EL (cell line): ENCODE measurements around the gene SUN5.

Experiments
- DNase-seq: peaks from one replicate; pipeline ENCODE4 v3.0.0-alpha.2; 2016

SUN5 gene

DNA sequence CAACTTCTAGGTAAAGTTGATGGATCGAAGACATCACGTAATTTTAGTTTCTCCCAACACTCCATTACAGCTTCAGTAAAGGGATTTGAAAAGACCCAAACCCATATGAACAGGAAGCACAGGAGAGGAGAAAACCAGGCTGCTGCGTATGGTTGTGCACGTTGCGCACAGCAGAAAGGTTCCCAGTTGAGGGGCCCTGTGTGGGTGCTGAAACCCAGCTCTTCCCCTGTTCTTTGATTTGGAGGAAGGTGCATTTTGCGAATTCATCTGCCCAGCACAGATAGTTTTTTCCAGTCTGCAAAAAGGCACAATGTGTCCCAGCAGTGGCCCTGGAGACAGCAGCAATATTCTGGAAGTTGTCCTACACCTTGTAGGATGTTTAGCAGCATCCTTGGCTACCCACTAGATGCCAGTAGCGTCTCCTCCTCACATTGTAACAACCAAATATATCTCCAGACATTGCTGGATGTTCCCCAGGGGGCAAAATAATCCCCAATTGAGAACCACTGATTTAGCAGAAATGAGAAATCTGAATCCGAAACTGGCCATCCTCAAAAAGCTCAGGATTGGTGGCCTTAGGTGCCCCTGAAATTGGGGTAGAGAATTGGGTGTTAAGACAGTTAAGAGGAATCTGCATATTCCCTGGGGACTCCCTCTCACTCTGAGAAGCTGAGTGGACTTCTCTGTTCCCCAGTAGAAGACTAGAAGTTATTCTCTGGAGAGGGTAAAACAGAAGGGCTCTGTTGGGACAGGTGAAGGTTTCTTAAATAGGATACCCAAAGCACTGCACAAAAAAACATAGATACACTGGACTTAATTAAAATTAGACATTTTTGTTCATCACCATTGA is 12.2 kb downstream of the SUN5 start:
- no peak for DNase-seq

DNA sequence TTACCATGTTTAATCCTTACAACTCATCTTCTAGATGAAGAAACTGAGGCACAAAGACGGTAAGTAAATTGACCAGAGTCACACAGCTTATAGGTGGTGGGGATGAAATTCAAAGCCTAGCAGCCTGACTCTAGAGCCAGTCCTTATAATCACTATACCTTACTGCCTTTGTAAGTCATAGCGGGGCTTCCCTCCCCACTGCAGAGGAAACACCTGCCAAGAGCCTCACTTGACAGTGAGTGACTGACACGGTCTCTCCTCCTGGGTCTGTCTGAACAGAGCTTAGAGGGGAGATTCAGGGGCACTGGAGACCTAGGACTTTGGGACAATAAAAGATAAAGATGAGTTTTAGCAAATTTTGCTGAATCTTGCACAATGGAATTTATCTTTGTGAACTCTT is 12.8 kb downstream of the SUN5 start:
- DNase-seq: no peak

DNA sequence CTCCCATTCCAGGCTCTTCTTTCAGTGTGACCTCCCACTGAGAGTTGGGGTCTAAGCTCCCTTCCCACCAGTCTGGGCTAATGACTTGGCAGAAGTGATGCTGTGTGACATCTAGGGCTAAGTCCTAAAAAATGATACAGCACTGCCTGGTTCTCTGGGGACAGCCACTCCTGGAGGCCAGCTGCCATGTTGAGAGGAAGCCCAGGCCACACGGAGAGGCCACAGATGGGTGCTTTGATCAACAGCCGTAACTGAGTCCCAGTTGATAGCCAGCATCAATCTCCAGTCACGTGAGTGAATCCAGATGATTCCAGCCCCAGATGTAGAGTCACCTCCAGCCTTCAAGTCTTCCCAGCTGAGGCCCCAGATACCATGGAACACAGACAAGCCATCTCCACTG is 13.8 kb downstream of the SUN5 start:
- no peak for DNase-seq

DNA sequence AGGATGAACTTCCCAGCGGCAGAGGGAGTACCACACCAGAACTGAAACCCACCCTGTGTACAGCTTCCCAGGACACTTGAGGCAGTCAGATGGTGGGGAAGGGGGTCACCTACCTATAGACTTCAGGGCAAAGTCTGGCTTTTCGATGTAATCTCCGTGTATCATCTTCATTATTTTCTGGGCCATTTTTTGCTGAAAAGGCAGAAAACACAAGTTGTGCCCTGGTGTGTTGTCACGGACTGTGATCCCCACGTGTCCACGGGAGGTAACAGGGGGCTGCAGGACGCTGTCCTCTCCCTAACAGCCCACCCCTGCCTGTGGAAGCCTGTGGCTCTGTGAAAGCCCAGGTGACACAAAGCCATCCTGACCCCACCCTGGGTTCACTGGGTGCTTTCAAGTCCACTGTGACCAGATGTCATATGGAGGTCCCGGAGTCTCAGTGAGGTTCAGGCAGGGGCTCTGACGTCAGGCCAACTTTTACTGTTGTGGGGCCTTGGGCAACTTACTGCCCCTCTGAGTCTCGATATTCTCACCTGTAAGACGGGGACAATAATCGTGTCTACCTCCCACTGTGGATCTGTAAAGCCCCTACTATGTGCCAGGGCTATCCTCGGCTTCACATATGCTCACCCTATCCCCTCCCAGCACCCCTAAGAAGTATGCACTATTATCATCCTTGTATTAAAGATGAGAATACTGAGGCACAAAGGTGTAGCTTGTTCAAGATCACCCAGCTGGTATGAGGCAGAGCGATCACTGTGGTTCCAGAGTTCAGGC is 14.5 kb downstream of the SUN5 start:
- DNase-seq: no peak

DNA sequence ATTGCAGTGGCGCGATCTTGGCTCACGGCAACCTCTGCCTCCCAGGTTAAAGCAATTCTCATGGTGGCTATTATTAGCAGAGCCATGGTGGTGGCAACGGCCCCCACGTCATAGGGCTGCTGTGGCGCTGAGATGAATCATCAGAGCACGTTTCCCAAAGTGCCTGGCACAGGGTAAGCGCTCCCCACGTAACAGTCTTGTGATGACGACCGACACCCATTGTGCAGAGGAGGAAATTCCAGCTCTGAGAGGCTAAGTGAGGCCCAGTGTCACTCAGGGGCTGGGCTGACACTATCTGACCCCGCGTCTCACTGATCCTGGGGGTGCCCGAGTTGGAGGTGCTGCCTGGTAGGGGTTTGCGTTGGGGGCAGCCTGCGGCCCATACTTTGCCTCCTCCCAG is 16.2 kb downstream of the SUN5 start:
- DNase-seq: no peak

DNA sequence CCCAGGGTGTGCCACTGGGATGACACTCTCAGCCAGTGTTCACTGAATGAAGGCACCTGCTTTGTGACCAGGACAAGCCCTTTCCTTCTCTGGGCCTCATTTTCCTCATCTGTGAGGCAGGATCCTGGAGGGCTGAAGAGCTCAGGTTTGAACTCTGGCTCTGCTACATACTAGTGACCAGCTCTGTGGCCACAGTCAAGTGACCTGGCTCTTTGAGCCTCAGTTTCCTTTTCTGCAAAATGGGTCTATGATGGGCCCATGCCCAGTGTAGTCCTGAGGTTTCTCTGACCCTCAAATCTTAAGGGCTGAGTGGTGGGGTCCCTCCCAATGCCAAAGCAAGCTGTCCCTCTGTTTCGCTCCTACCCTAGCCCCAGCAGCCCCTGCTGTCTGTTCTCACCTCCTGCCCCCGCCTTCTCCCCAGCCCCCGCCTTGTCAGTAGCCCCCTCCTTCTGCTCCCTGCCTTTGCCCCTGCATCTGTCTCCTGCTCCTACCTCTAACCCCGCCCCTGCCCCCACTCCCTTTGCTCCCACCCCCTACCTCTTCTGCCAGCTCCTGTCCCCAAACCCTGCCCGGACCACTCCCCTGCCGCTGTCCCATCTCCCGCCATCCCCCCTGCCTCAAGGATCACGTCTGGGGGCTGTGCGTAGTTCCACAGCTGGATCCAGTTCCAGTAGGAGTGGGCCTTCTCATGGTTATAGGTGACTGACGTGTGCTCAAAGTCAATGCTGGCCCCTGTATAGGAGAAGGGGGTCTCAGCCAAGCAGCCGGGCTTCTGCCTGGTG is 17.0 kb downstream of the SUN5 start:
- no peak for DNase-seq

DNA sequence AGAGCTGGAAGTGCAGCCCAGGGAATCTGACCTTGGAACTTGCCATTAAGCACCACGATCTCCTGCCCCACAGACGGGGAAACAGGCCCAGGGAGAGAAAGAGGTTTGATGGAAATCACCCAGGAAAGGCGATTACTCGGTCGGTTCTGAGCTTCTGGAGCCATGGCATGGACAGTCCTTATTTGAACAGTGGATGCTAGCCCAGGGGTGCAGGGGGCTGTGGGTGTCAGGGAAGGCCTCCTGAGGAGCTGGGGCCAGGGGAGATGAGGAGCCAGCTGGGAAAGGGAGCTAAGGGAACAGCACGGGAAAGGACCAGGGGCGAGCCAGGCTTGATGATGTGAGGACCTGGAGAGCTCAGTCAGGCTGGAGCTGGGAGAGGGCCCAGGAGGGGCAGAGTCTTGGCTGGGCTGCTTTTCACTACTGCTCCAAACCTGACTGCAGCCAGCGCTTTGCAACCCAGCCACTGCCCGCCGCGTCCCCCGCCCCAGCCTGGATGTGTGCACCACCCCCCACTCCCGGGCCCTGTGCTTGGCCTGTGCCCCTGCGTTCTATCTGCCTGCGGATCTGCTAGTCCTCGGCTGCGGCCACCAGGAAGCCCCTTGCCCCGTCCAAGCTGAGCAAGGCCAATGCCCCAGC is 17.8 kb downstream of the SUN5 start:
- no peak for DNase-seq

DNA sequence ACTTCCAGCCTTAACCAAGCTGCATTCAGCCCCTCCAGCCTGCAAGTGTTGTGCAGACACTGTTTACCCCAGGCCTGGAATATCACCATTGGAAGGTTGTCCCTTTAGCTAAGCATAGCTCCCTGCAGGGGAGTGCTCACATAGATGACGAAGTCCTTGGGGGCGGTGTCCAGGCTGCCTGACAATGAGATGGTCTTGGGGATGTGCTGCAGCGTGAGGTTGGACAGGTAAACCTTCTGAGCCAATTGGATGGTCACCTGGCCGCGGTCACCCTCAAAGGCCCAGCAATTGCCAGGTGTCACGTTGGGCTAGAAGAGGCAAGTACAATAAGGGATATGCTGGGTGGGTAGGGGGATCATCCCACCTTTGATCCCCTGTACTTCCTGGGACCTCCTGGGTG is 18.6 kb downstream of the SUN5 start:
- DNase-seq: no peak

DNA sequence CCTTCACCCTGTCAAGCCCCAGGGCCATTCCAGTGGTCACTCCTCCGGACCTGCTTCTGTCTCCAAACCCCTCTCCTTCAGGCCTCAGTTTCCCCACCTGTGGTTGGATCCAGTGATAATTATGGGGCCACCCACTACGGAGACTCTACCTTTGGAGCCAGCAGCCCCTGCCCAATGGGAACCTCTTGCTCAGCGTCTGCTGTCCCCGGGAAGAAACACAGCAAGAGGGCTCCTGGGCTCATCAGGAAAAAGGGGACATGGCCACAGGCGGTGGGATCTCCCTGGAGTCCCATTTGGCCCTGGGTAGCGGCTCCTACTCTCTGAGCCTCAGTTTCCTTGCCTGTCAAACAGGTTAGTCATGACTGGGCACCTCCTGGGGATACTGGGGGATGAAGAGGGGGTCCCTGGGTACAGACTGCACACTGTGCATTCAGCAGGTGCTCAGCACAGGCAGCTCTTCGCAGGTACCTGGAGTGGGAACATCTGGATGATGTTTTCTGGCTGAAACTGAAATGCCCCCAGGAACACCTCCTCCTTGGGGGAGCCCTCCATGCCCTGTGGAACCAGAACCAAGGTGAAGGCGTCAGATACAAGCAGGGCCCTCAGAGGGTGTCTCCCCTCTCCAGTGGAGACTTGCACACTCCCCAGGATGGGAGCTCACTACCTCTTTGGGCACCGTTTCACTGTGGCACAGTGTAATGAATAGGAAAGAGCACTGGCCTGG is 19.4 kb downstream of the SUN5 start:
- no peak for DNase-seq

DNA sequence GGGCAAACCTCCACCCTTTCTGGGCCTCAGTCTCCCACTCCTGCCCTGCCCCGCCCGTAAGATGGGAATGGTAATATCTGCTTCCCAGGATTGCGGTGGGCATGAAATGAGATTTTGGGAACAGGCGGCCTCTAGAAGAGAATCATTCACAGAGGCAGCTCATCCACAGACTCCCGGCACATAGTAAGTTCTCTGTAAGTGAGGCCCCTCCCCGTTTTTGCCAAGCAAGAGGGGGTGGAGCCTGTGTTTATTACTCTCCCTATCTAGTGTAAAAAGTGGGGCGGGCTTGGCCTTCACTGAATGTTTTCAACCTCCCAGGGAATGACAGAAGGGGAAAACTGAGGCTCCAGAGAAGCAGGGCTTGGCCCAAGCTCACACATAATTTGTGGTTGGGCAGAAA is 20.0 kb downstream of the SUN5 start:
- no peak for DNase-seq

DNA sequence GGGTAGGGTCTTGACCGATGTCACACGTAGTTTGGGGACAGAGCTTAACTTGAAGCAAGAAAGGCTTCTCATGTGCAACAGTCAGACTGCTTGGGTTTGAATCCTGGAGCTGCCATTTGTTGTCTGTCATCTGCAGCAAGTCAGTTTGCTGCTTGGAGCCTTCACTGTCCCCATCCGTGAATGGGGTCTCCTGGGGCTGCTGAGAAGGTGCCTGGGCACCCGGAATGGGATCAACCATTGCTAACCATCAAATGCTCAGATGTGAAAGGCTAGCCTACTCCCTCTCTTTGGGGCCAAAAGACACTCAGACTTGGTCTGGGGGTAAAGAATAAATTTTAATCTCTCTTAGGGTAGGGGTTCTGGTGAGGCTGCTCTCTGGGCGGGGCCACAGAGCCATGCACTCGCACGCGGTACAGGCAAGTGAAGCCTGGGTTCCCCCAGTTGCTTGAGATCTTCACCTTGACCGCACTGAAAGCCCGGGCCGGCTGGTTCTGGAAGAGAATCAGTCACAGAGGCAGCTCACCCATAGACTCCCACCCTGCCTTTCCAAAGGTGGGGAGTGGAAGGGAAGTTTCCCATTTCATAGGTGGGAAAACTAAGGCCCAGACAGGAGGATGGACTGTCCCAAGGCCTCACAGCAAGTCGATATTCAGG is 20.6 kb downstream of the SUN5 start:
- DNase-seq: no peak

DNA sequence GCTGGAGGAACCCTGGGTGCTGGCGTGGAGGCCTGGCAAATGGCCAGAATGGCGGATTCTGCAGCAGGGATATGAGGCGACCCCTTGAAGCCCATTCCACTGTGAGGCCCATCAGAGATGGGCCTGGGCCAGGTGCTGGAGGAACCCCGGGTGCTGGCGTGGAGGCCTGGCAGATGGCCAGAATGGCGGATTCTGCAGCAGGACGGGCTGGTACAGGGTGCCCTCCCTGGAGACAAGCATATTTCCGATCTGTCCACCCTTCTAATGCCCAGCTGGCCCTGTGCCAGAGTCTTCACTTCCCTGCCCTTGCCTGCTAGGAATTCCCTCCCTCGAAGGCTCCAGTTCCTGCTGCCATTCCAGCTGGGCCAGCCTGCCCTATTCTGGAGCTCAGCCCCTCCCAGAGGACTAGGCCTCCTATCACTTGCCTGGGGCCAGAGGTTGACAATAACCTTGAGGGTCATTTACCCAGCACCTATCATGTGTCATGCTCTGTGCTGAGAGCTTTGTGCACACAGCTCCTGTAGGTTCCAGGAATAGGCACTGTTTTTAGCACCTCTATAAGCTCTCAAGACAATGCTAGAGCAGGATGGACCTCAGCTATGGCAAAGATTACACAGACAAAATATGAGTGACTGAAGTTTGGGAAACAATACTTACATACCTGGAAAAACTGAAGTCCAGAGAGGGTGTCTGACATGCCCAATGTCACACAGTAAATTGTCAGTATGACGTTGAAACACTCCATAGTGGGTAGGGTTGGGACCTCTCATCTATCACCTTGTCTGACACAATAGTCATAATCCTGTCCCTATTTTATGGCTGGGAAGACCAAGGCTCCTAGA is 21.4 kb downstream of the SUN5 start:
- DNase-seq: no peak

DNA sequence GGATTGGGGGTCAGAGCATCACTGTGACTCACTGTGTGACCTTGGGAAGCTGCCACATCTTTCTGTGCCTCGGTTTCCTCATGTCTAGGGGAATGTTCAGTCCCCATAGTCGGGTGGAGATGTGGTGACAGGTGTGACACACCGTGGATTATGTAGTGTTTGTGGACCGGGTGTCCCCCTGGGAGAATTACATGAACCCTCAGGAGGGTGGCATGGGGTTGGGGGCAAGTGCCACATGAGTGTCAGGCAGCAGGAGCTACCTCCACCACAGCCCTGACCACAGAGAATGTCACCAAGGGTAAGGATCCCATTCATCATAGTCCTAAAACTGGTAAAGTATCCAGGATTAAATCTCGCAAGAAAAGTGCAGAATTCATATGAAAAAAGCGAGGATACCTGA is 23.2 kb downstream of the SUN5 start:
- DNase-seq: no peak

DNA sequence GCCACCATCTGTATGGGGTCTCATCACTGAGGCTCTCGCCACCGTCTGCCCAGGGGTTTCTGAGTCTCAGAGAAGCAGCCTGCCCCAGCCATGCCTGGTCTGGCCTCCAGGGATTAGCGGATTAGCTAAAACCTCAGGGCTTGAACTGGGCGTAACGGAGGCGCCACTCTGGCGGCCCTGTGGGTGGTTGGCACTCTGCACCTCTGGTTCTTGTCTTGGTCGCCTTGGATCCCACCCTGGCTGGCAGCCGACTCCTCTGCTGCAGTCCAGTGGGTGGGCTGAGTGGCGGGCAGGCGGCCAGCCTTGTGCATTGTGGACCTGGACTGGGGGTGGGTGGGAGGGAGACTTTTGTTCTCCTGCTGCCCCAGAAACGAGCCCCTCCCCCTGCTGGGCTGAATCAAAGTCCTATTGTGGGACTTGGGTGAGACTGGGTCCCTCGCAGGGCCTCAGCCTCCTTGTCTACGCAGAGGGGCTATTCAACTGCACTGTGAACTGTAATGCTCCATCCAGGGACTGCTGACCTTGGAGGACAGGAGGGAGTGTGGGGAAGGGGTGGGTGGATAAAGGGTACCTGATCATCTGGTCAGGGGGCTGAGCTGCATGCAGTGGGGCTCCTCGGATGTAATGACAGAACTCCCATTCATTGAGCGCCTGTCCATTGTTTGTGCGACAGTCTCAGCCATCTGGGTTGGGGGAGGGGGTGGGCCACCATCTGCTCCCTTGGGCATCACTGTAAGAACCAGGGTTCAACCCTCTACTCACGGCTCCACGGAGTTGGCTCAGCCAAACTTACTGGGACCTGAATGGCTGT is 23.9 kb downstream of the SUN5 start:
- no peak for DNase-seq

DNA sequence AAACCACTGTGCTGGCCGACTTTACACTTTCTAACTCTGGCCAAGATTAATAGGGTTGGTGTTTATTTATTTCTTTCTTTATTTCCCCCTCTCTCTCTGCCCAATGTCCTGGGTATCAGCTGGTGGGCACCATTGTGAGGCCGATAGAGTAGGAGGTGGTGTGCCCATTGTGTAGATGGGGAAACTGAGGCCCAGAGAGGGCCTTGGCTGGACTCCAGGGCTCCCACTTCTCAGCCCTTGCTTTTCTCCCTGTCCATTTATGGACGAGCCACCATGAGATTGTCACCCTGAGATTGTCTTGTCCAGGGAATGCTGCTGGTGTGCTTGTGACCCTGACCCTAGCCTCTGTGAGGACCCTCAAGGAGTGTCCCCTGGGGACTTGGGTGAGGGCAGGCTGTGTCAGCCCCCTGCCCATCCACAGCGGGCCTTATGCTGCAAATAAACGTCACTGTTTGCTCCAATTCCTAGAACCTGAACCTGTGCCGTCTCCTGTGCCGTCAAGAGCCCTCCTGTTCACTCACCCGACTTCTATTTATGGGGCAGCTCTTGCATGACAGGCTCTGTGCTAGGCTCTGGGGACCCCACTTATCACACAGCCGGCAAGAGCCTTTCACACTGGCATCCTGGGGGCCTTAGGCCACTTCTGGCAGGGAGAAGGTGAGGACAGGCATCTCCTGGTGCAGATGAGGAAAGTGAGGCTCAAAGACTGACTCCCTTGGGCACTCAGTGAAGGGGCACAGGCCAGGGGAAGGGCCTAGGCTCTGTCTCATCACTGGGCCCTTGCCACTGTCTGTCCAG is 24.8 kb downstream of the SUN5 start:
- no peak for DNase-seq

DNA sequence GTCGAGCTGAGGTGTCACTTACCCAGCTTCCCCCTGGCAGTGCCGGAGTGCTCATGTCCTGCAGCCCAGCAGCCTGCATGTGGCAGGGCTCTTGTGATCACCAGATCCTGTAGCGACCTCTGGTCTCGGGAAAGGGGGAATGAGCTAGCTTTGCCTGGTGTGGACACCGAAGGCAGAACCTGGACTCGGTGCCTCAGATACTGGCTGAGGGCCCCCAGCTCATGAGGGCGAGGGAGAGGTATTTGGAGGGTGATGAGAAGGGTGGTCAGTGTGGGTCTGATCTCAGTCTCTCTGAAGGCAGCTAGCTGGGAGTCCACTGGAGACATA is 26.3 kb downstream of the SUN5 start:
- DNase-seq: no peak

DNA sequence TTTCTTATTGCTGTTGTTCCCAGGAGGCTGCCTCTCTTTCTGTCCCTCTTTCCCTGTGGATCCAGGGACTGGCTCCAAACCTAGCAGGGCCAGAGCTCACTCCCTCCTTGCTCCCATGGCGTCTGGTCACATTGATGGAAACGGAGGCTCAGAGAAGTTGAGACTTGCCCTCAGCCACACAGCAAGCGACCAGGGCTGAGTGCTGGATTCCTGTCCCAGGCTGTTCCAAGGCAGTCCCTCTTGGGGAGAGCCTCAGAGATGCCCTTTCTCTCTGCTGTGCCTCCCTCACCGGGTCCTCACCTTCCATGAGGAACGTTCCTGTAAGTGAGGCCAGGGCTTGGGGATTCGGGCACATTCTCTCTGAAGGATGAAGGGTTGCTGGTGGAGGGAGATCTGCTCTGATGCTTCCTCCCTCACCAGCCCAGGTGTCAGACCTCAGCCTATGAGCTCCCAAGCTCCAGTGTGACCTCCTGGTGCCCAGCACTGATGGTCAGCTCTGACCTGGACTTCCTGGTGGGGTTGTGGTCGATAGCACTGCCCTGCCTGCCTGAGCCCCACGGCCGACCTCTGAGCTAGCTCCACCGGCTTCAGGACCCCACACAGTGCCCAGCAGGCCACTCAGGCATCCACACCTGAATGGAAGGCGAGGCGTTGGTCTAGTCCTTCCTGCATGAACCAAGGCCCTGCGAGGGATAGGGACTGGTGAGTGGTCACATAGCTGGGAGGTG is 26.8 kb downstream of the SUN5 start:
- no peak for DNase-seq

DNA sequence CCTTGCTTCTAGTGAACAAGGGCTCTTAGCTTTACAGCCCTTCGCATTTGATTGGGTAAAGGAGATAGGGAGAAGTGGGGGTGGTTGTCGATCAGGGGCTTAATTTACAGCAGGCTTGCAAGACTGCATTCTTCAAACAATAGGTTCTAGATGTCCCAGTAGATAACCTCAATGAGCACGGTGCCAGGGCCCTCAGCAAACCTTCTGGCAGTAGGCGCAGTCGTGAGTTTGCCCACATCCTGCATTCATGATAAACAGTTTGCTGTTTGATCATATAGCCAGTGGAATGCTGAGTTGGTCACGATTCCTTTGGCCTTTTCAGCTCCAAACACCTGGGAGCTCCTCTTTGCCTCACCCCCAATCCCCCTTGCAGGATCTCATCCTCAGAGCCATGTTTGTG is 27.5 kb downstream of the SUN5 start:
- no peak for DNase-seq
